Smooth muscle cell (in vitro differentiated cells): ENCODE data around the gene PTPRH. TPM values are rescaled to one million over a fixed set of nuclear protein-coding genes. Genes with fewer than 3 reads are reported as not detected.

Source experiments
- DNase-seq: peaks from one replicate; lab custom pipeline; 2025; ENCODE audit not compliant: unreplicated experiment; lab: John Stamatoyannopoulos, UW
- H2AFZ ChIP-seq: fragments of 200-600 bp; sonication (generic); 2 replicates; pipeline ENCODE4 v1.6.0; 2016; ENCODE audit warnings: antibody characterized with exemption, low read depth, mild to moderate bottlenecking
- H3F3A ChIP-seq: fragments of 200-600 bp; sonication (generic); 2 replicates; pipeline ENCODE4 v1.6.0; 2017; ENCODE audit warnings: antibody characterized with exemption, low read depth
- H3K27ac ChIP-seq: fragments of 200-600 bp; sonication (generic); 2 replicates; pipeline ENCODE4 v1.5.1; 2016; ENCODE audit warnings: low read depth, mild to moderate bottlenecking
- H3K27me3 ChIP-seq: fragments of 200-600 bp; sonication (generic); 2 replicates; pipeline ENCODE4 v1.6.1; 2016; ENCODE audit warnings: low read depth, mild to moderate bottlenecking
- H3K36me3 ChIP-seq: fragments of 200-600 bp; sonication (generic); 2 replicates; pipeline ENCODE4 v1.5.1; 2016; ENCODE audit warnings: low read depth
- H3K4me1 ChIP-seq: fragments of 200-600 bp; sonication (generic); 2 replicates; pipeline ENCODE4 v1.5.1; 2016; ENCODE audit warnings: low read depth
- H3K4me2 ChIP-seq: fragments of 200-600 bp; sonication (generic); 2 replicates; pipeline ENCODE4 v1.6.0; 2016; ENCODE audit warnings: mild to moderate bottlenecking
- H3K4me3 ChIP-seq: fragments of 200-600 bp; sonication (generic); 2 replicates; pipeline ENCODE4 v1.5.1; 2016; ENCODE audit warnings: mild to moderate bottlenecking
- H3K79me2 ChIP-seq: fragments of 200-600 bp; sonication (generic); 2 replicates; pipeline ENCODE4 v1.6.0; 2016; ENCODE audit warnings: low read depth, mild to moderate bottlenecking
- H3K9ac ChIP-seq: fragments of 200-600 bp; sonication (generic); 2 replicates; pipeline ENCODE4 v1.6.0; 2016; ENCODE audit warnings: low read depth
- H3K9me3 ChIP-seq: fragments of 200-600 bp; sonication (generic); replicated peaks from 2 replicates; pipeline ENCODE4 v1.5.1; 2016; ENCODE audit warnings: low read depth
- H4K20me1 ChIP-seq: fragments of 200-600 bp; sonication (generic); 2 replicates; pipeline ENCODE4 v1.6.0; 2016; ENCODE audit warnings: low read depth
- WGBS: methylation state at CpG from one replicate; pipeline ENCODE4 v1.1.7; 2016; ENCODE audit warnings: low lambda C conversion rate; 5-methylcytosine and 5-hydroxymethylcytosine counted together
- polyA plus RNA-seq: library from polyadenylated mRNA; unstranded; fragments of >200 nt; fragmentation: Nextera tagmentation; extraction: Ambion mirVana; gene quantifications from 2 replicates; pipeline ENCODE4 v1.2.1, GENCODE V29; 2016
- total RNA-seq: library from RNA; depleted of rRNA; stranded (reverse); fragments of >200 nt; gene quantifications from 2 replicates; pipeline ENCODE4 v1.2.3, GENCODE V29; 2014
- TF ChIP-seq, protein P1 (sequence below): fragments of 200-600 bp; sonication (generic); IDR thresholded peaks from 2 replicates; pipeline ENCODE4 v1.5.1; 2017; ENCODE audit warnings: borderline replicate concordance, mild to moderate bottlenecking, antibody characterized with exemption; ENCODE audit not compliant: insufficient read depth, poor library complexity, severe bottlenecking

PTPRH gene
- total and polyA plus RNA-seq, 2 experiments from 2014 or later = 0.18 TPM; not detected in 1

DNA sequence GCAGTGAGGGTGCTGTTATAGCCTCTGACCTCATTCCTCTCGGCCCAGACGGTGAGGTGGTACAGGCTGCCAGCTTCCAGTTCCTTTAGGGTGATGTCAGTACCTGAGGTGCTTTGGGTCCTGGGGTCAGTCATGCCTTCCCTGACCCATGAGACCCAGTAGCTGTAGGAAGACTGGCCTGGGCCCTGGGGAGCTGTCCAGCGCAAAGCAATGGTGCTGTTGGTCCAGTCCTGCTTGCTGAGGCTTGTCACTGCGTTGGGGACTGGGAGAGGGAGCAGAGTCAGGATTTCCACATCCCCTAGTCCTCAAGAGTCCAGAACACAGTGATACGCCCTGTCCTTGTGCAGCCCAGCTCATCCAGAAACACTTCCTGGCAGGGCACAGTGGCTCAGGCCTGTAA, 10.7 kb downstream of the PTPRH start:
- H3F3A ChIP-seq = no peaks in the 10 kb centered on the region
- H3K27me3 ChIP-seq = no peaks in the 10 kb centered on the region
- H3K27ac ChIP-seq = no peak overlapping the region
- no peak for DNase-seq
- no peaks in the 10 kb centered on the region for H4K20me1 ChIP-seq
- no peak overlapping the region for H2AFZ ChIP-seq
- TF ChIP-seq, protein P1, sequence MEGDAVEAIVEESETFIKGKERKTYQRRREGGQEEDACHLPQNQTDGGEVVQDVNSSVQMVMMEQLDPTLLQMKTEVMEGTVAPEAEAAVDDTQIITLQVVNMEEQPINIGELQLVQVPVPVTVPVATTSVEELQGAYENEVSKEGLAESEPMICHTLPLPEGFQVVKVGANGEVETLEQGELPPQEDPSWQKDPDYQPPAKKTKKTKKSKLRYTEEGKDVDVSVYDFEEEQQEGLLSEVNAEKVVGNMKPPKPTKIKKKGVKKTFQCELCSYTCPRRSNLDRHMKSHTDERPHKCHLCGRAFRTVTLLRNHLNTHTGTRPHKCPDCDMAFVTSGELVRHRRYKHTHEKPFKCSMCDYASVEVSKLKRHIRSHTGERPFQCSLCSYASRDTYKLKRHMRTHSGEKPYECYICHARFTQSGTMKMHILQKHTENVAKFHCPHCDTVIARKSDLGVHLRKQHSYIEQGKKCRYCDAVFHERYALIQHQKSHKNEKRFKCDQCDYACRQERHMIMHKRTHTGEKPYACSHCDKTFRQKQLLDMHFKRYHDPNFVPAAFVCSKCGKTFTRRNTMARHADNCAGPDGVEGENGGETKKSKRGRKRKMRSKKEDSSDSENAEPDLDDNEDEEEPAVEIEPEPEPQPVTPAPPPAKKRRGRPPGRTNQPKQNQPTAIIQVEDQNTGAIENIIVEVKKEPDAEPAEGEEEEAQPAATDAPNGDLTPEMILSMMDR = no peak
- 71% methylated on average over 5 of the region's 5 CpGs for WGBS
- H3K4me2 ChIP-seq = no peak overlapping the region
- no peaks in the 10 kb centered on the region for H3K79me2 ChIP-seq
- H3K9ac ChIP-seq = no peak overlapping the region
- no peaks in the 10 kb centered on the region for H3K36me3 ChIP-seq
- no peaks in the 10 kb centered on the region for H3K9me3 ChIP-seq
- H3K4me1 ChIP-seq = no peaks in the 10 kb centered on the region
- H3K4me3 ChIP-seq = no peak overlapping the region

DNA sequence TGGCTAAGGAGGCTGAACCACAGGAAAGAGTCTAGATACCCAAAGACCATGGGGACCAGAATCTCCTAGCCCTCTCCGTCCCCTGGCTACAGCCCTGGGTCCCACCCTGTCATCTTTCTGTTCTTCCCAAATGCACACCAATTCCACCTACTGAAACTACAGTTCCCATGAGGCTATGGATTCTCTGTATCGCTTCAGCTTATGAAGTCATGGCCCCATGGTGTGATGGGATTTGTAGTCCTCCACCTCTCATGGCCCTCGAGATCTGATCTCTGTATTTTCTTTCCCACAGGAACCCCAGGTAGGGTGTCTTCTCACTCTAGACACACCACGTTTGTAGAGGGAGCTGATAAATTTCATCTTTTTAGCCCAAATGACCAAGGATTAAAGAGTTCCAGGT, 11.8 kb downstream of the PTPRH start:
- DNase-seq = no peak
- TF ChIP-seq, protein P1 = no peak
- Histone ChIP-seq H3K36me3 (no peaks in the 10 kb centered on the region), H3K4me2 (no peak overlapping the region), H3F3A (no peaks in the 10 kb centered on the region), H3K4me3 (no peak overlapping the region), H4K20me1 (no peaks in the 10 kb centered on the region), H3K27ac (no peak overlapping the region), H3K9ac (no peak overlapping the region), H3K9me3 (no peaks in the 10 kb centered on the region), H3K27me3 (no peaks in the 10 kb centered on the region), H2AFZ (no peak overlapping the region), H3K4me1 (no peaks in the 10 kb centered on the region), H3K79me2 (no peaks in the 10 kb centered on the region)
- 69% methylated on average over 4 of the region's 4 CpGs for WGBS

DNA sequence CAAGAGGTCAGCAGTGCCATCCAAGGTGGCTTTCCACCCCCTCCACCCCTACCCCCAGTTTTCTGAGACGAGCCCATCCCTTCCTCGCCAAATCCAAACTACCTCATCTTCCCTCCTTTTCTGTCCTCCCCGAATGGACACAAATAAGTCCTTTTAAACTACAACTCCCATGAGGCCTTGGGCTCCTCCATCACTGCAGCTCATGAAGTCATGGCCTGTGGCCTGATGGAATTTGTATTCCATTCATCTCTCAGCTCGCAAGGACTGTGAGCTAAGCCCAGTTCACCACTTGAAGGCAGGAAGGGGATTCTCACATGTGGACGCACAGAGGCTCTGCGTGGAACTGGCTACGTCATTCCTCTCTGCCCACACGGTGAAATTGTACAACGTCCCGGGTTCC, 12.5 kb downstream of the PTPRH start:
- Histone ChIP-seq H3F3A (no peaks in the 10 kb centered on the region), H3K4me1 (no peaks in the 10 kb centered on the region), H3K27me3 (no peaks in the 10 kb centered on the region), H3K27ac (no peak overlapping the region), H3K4me2 (no peak overlapping the region), H3K79me2 (no peaks in the 10 kb centered on the region), H2AFZ (no peak overlapping the region), H3K36me3 (no peaks in the 10 kb centered on the region), H3K9ac (no peak overlapping the region), H4K20me1 (no peaks in the 10 kb centered on the region), H3K9me3 (no peaks in the 10 kb centered on the region), H3K4me3 (no peak overlapping the region)
- 86% methylated on average over 10 of the region's 10 CpGs for WGBS
- DNase-seq = no peak
- TF ChIP-seq, protein P1 = no peak

DNA sequence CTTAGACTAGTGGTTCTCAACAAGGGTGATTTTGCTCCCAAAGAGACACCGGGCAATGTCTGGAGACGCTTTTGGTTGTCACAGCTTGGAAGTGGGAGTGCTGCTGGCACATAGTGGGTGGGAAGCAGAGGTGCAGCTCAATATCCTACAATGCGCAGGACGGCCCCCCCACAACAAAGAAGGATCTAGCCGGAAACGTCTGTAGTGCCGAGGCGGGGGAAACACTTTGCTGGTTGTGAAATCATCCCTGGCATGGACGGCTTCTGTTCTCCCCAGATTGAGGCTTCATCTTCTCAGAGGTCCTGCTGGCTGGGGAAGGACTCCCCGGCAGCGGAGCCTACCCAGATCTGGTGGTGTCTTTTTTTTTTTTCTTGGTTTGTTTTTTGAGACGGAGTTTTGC, 15.8 kb downstream of the PTPRH start:
- H3K4me3 ChIP-seq = no peak overlapping the region
- H2AFZ ChIP-seq = no peak overlapping the region
- TF ChIP-seq, protein P1 = no peak
- no peak overlapping the region for H3K27ac ChIP-seq
- 89% methylated on average over 12 of the region's 12 CpGs for WGBS
- no peak overlapping the region for H3K4me2 ChIP-seq
- no peak overlapping the region for H3K9ac ChIP-seq
- no peaks in the 10 kb centered on the region for H4K20me1 ChIP-seq
- DNase-seq = no peak
- H3K27me3 ChIP-seq = no peaks in the 10 kb centered on the region
- H3K36me3 ChIP-seq = no peaks in the 10 kb centered on the region
- H3K79me2 ChIP-seq = no peaks in the 10 kb centered on the region
- H3F3A ChIP-seq = no peaks in the 10 kb centered on the region
- no peaks in the 10 kb centered on the region for H3K4me1 ChIP-seq
- no peaks in the 10 kb centered on the region for H3K9me3 ChIP-seq
